GM12875 (cell line): Measurements from ENCODE around the gene EML6.

Experiments
- H3K4me3 ChIP-seq: one replicate; pipeline ENCODE4 v1.5.1; 2011; ENCODE audit warnings: low read depth, low read length, control low read depth
- TF ChIP-seq, protein P1 (sequence below): IDR thresholded peaks from 2 replicates; pipeline ENCODE4 v1.5.1; 2011; ENCODE audit warnings: low read depth, mild to moderate bottlenecking, control low read depth, inconsistent platforms, low read length, moderate library complexity, borderline replicate concordance; ENCODE audit not compliant: insufficient read depth

The EML6 gene

GRCh38 chr2:54706622-54707021 lies 16.8 kb upstream of the EML6 start:
- no peak overlapping the region for H3K4me3 ChIP-seq
- TF ChIP-seq, protein P1, sequence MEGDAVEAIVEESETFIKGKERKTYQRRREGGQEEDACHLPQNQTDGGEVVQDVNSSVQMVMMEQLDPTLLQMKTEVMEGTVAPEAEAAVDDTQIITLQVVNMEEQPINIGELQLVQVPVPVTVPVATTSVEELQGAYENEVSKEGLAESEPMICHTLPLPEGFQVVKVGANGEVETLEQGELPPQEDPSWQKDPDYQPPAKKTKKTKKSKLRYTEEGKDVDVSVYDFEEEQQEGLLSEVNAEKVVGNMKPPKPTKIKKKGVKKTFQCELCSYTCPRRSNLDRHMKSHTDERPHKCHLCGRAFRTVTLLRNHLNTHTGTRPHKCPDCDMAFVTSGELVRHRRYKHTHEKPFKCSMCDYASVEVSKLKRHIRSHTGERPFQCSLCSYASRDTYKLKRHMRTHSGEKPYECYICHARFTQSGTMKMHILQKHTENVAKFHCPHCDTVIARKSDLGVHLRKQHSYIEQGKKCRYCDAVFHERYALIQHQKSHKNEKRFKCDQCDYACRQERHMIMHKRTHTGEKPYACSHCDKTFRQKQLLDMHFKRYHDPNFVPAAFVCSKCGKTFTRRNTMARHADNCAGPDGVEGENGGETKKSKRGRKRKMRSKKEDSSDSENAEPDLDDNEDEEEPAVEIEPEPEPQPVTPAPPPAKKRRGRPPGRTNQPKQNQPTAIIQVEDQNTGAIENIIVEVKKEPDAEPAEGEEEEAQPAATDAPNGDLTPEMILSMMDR, result no peak

DNA sequence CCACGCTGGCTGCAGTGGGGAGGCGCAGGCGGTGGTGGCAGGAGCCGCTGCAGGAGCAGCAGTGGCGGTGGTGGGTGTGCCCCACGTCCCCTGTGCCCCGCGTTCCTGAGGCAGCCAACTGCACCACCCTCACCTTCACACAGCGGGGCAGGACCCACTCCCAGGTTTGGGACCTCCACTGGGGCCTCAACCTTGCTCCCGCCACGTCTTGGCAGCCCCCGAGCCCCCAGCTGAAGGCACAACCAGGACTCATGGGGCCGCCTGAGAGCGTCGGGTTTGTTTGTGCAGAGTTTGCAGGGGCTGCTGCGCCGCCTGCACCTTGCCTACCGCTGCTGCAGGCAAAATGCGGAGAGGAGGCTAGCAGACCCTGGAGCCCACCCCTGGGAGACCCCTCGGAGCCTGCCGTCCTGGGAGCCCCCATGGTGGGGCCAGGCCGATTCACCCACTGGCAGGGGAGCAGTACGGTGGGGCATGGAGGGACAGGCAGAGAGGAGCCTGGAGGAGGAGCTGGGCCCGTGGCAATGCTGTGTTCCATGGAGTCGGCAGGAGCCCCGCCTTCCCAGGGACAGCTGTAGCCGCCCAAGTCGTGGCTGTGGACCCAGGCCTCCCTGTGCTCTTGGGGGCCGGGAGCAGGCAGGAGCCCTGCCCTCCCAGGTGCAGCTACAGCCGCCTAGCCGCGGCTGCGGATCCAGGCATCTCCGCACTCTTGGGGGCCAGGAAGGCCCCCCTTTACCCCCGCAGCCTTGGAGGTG lies 14.7 kb upstream of the EML6 start:
- H3K4me3 ChIP-seq, result no peak overlapping the region
- TF ChIP-seq, protein P1, result no peak

DNA sequence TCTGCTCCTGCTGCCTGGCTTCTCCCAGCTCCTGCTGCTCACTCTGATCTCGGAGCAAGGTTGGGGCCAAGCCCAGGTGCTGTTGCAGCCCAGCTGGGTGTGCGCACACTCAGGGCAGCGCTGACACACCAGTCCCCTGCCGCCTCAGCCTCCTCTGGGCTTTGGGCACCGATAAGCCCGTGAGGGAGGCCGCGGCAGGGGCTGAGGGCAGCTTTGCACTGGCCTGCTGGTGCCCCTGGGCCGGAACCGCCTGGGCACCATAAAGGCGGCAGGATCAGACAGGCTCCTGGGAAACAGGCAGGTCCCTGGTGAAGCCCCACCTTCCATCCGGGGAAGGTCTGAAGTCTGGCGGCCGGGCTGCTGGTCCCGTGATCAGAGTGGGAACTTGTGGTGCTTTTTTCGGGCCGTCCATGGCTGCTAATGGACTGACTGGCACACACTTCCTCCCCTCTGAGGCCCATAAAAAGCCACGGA lies 14.1 kb upstream of the EML6 start:
- no peak overlapping the region for H3K4me3 ChIP-seq
- TF ChIP-seq, protein P1, result no peak

DNA sequence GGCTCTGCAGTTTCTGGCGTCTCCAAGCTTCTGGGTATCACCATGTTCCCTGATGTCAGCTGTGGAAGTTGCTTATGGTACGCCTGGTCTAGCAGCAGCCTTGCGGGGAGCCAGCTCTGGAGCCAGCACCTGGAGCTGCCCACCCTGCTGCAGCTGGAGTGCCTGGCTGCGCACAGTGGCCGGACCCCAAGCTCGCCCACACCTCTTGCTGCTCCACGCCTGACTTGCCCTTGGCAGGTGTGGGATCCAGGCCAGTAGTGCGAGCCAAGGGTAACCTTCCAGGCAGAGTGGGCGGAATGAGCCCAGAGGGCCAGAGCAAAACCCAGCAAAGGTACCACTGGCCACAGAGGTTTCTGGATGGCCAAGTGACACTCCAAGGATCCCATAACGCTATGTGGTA lies 13.2 kb upstream of the EML6 start:
- H3K4me3 ChIP-seq, result no peak overlapping the region
- TF ChIP-seq, protein P1, result no peak

- H3K4me3 ChIP-seq, result no peak overlapping the region
- TF ChIP-seq, protein P1, result no peak
Measured at GRCh38 chr2:54712516-54712915, 10.9 kb upstream of the EML6 start.

DNA sequence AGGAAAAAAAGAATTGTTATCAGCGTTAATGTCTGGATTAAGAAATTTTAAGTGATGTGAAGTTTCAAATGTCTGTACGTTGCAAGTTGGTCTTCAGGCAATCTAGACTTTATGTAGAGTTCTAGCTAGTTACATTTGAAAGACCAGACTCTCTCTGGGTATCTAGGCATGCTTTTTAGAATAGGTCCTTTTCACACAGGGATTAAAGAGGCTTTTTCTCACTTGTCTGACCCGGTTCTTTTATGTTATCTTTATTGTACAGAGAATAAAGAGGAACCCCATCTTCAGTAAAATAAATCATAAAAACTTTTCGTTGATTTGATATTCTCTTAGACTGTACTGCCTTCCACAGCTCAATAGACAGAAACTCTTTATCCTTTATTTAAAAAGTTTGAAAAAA lies 8.5 kb upstream of the EML6 start:
- no peak overlapping the region for H3K4me3 ChIP-seq
- TF ChIP-seq, protein P1, result no peak

GRCh38 chr2:54716375-54716774 lies 7.1 kb upstream of the EML6 start:
- TF ChIP-seq, protein P1, result no peak

More at GRCh38 chr2:54716375-54716774, 7.1 kb upstream of the EML6 start:
- H3K4me3 ChIP-seq, result no peak overlapping the region
